HUES48 (cell line): Measurements from ENCODE around the gene SPATC1L.

Source experiments
- H3K27ac ChIP-seq: one replicate; pipeline ENCODE4 v1.7.0; 2013; ENCODE audit warnings: low read depth, low read length, inconsistent platforms
- H3K27me3 ChIP-seq: 2 replicates; pipeline ENCODE4 v1.6.1; 2013; ENCODE audit warnings: mild to moderate bottlenecking, low read length; ENCODE audit not compliant: control insufficient read depth, insufficient read depth
- H3K36me3 ChIP-seq: 2 replicates; pipeline ENCODE4 v1.6.1; 2013; ENCODE audit warnings: low read length; ENCODE audit not compliant: control insufficient read depth, insufficient read depth
- H3K4me1 ChIP-seq: 2 replicates; pipeline ENCODE4 v1.6.1; 2013; ENCODE audit warnings: mild to moderate bottlenecking, low read length; ENCODE audit not compliant: control insufficient read depth, insufficient read depth
- H3K4me3 ChIP-seq: 2 replicates; pipeline ENCODE4 v1.5.1; 2013; ENCODE audit warnings: mild to moderate bottlenecking, low read depth, low read length
- H3K9ac ChIP-seq: 2 replicates; pipeline ENCODE4 v1.6.1; 2013; ENCODE audit warnings: mild to moderate bottlenecking, low read depth, low read length, moderate library complexity
- H3K9me3 ChIP-seq: 2 replicates; pipeline ENCODE4 v1.6.1; 2013; ENCODE audit warnings: low read length; ENCODE audit not compliant: control insufficient read depth, insufficient read depth

SPATC1L gene

DNA sequence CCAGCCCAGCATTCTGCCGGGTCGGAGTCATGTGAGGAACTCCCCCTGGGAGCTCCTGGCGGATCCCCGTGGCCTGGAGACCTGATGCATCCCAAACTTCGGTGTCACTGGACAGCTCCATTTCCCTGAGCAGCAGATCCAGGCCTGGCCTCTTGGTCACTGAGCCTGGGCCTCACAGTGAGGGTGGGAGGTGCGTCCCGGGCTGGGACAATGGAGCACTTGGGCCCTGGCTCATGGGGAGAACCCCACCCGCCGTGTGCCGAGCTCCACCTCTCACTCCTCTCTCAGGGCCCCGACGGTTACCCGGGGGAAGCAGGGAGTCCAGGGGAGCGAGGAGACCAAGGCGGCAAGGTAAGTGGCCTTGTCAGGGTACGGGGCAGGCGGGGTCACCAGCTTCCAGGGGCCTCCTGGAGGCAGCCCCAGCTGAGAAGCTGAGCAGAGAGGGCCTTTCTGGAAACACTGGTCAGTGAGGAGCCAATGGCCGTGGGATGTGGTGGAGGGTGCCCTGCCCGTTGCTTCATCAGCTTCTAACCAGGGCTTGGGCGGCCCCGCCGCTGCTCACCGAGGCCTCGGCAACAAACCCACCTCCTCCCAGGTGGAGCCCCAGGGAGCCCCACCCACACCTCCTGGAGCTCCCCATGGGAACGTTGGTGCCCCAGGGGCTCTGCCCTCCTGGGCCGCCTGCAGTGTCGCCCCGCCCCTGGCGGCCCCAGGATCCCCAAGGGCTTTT lies 66.5 kb downstream of the SPATC1L start:
- H3K27me3 ChIP-seq: no peaks in the 10 kb centered on the region
- no peak overlapping the region for H3K4me3 ChIP-seq
- no peaks in the 10 kb centered on the region for H3K4me1 ChIP-seq
- 0 out of 2 replicates have a peak, but pooled peaks cover 3% of the 10 kb centered on the region for H3K9me3 ChIP-seq
- peaks cover 93% of the 10 kb centered on the region for H3K36me3 ChIP-seq
- H3K27ac ChIP-seq: no peak overlapping the region
- no peak overlapping the region for H3K9ac ChIP-seq

GRCh38 chr21:46116776-46117585 lies 67.3 kb downstream of the SPATC1L start:
- Histone ChIP-seq H3K36me3 (peaks cover 93% of the 10 kb centered on the region), H3K4me1 (no peaks in the 10 kb centered on the region), H3K4me3 (no peak overlapping the region), H3K9ac (no peak overlapping the region), H3K27me3 (no peaks in the 10 kb centered on the region), H3K27ac (no peak overlapping the region), H3K9me3 (0 out of 2 replicates have a peak, but pooled peaks cover 3% of the 10 kb centered on the region)

DNA sequence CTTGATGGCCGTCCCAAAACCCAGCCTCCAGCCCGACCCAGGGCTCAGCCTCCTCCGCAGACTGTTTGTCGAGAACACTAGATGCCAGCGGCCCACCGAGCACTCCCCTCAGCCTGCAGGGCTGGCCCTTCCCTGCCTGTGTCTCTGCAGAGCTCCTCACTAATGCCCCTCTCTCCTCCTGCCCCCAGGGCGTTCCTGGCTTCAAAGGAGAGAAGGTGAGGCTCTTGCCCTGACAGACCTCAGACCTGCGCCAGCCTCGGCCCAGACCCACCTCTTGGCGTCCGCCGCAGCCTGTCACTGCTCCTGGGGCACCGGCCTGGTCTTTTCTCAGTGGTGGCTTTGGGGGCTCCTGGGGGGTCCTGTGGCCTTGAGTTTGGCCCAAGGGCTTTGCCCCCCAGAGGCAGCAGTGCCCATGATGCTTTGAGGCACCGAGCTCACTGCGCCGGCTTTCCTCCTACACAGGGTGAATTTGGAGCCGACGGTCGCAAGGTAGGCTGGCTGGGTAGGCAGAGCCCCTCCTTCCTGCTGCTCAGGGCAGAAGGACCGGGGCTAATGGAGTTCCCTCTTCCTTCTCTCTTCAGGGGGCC lies 68.0 kb downstream of the SPATC1L start:
- H3K27me3 ChIP-seq: no peaks in the 10 kb centered on the region
- H3K9me3 ChIP-seq: 0 out of 2 replicates have a peak, but pooled peaks cover 3% of the 10 kb centered on the region
- H3K9ac ChIP-seq: no peak overlapping the region
- H3K36me3 ChIP-seq: peaks cover 88% of the 10 kb centered on the region
- no peak overlapping the region for H3K27ac ChIP-seq
- no peaks in the 10 kb centered on the region for H3K4me1 ChIP-seq
- no peak overlapping the region for H3K4me3 ChIP-seq

GRCh38 chr21:46115441-46116188 lies 68.6 kb downstream of the SPATC1L start:
- Histone ChIP-seq H3K27ac (no peak overlapping the region), H3K4me1 (no peaks in the 10 kb centered on the region), H3K27me3 (no peaks in the 10 kb centered on the region), H3K36me3 (peaks cover 81% of the 10 kb centered on the region), H3K9me3 (0 out of 2 replicates have a peak, but pooled peaks cover 3% of the 10 kb centered on the region), H3K4me3 (no peak overlapping the region), H3K9ac (no peak overlapping the region)

GRCh38 chr21:46114963-46115362 lies 69.3 kb downstream of the SPATC1L start:
- Histone ChIP-seq H3K27ac (no peak overlapping the region), H3K4me3 (no peak overlapping the region), H3K36me3 (peaks cover 76% of the 10 kb centered on the region), H3K27me3 (no peaks in the 10 kb centered on the region), H3K9ac (no peak overlapping the region), H3K9me3 (0 out of 2 replicates have a peak, but pooled peaks cover 3% of the 10 kb centered on the region), H3K4me1 (no peaks in the 10 kb centered on the region)

GRCh38 chr21:46113497-46114176 lies 70.6 kb downstream of the SPATC1L start:
- Histone ChIP-seq H3K36me3 (peaks cover 63% of the 10 kb centered on the region), H3K27ac (no peak overlapping the region), H3K9ac (no peak overlapping the region), H3K4me3 (no peak overlapping the region), H3K9me3 (peaks cover 5% of the 10 kb centered on the region; the same call in 1 of the 2 replicates), H3K4me1 (no peaks in the 10 kb centered on the region), H3K27me3 (no peaks in the 10 kb centered on the region)

- Histone ChIP-seq H3K9me3 (peaks cover 11% of the 10 kb centered on the region), H3K9ac (no peak overlapping the region), H3K4me3 (no peak overlapping the region), H3K27ac (no peak overlapping the region), H3K4me1 (no peaks in the 10 kb centered on the region), H3K36me3 (peaks cover 54% of the 10 kb centered on the region), H3K27me3 (no peaks in the 10 kb centered on the region)
Observed at GRCh38 chr21:46112725-46113215, 71.5 kb downstream of the SPATC1L start.

DNA sequence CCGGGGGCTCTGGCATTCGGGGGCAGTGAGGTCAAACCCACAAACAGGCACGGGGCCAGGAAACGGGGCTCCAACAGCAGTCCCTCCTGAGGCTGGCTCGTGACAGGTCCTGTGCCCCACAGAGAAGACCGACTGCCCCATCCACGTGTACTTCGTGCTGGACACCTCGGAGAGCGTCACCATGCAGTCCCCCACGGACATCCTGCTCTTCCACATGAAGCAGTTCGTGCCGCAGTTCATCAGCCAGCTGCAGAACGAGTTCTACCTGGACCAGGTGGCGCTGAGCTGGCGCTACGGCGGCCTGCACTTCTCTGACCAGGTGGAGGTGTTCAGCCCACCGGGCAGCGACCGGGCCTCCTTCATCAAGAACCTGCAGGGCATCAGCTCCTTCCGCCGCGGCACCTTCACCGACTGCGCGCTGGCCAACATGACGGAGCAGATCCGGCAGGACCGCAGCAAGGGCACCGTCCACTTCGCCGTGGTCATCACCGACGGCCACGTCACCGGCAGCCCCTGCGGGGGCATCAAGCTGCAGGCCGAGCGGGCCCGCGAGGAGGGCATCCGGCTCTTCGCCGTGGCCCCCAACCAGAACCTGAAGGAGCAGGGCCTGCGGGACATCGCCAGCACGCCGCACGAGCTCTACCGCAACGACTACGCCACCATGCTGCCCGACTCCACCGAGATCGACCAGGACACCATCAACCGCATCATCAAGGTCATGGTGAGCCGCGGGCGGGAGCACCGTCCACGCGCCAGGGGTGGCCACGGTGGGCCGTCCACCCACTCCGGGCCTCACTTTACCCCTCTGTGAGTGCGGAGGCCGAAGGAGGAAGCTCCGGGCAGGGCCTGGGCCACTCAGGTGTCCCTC lies 72.2 kb downstream of the SPATC1L start:
- H3K9me3 ChIP-seq: peaks cover 11% of the 10 kb centered on the region
- H3K27me3 ChIP-seq: no peaks in the 10 kb centered on the region
- no peak overlapping the region for H3K9ac ChIP-seq
- peaks cover 48% of the 10 kb centered on the region for H3K36me3 ChIP-seq
- no peaks in the 10 kb centered on the region for H3K4me1 ChIP-seq
- no peak overlapping the region for H3K4me3 ChIP-seq
- no peak overlapping the region for H3K27ac ChIP-seq

DNA sequence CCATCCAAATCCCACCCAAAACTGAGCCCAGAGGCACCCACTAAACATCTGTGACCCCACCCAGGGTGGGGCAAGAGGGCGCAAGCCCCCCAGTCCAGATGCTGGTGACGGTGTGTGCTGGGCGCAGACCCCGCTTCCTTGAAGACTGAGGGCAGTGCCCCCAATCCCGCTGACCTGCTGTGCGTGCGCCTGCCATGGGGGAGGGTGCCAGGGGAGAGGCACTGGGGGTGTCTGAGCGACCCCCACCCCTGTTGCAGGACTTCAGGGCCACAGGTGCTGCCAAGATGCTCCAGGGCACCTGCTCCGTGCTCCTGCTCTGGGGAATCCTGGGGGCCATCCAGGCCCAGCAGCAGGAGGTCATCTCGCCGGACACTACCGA lies 73.1 kb downstream of the SPATC1L start:
- Histone ChIP-seq H3K27me3 (no peaks in the 10 kb centered on the region), H3K36me3 (peaks cover 38% of the 10 kb centered on the region)

More for the DNA sequence above, 73.1 kb downstream of the SPATC1L start:
- Histone ChIP-seq H3K27ac (no peak overlapping the region), H3K9ac (no peak overlapping the region), H3K4me1 (no peaks in the 10 kb centered on the region), H3K9me3 (peaks cover 11% of the 10 kb centered on the region), H3K4me3 (no peak overlapping the region)
